Measurements from ENCODE around the gene LMO3.

The LMO3 gene

DNA sequence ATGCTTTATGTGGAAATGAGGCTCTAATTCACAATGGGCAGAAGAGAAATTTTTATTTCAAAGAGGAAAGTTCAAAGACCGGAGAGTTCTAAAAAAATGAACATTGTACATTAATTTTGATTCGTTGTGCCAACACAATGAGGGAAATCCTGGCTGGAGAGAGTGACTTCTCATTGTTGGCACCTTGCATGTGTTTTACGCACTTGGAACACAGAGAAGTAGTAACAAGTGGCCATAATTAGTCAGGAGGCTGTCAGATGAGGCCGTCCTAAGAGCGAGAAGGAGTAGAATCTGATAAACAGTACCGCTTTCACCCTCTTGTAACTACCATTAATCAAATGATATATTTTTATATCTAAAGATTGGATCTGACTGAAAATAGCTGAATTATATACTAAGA is 6.9 kb downstream of the LMO3 start:
- DNase-seq, result no peak

DNA sequence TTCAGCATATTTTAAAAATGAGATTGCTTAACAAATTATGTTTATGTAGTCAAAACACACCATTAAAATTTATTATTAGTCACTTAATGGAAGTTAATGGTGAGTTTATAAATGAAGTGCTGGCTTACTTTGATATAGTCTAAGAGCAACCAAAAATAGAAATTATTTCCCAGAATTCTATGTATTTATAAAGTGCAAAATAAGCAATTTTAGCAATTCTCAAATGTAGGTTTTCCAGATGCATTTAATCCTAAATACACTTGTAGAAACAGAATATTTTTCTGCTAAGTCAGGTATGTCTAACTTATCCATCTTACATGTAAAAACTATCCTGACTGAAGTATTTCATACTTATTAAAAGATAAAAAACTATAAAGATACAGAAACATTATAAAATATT is 11.2 kb downstream of the LMO3 start:
- DNase-seq, result no peak

DNA sequence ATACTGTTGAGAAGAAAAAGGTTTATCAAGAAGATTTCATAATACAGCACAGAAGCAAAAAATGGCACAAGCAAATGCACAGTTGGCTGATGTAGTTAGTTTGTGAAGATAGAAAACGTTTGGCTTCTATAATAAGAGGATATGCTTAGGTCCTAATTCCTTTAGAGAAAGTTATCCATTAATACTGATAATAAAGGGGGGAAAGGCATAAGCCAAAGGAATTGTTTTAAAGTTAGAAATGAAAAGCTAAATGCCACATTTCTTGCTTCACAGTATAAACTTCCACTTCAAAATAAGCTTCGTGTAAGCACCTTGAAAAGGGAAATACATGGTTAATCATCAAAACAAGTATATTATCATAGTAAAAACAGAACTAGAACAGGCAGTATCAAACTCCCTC is 12.4 kb downstream of the LMO3 start:
- no peak for DNase-seq

- no peak for DNase-seq
These were observed 15.3 kb downstream of the LMO3 start for GRCh38 chr12:16590645-16591044.

DNA sequence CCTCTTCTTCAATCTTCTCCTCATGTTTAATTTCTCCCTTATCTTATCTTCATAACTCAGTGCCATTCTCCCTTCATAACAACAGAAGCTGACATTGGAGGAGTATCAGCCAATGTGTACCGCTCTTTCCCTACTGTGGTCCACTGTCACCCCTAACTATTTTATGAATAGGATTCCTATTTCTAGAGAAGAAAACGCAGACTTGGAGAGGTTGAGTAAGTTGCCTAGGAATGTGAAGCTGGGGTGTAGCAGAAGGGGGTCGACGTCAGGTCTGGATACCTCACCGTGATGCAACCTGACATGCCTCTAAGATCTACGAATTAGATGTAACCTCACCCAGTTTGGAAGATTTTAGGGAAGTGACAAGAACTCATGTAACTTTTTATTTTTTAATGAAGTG is 17.1 kb downstream of the LMO3 start:
- DNase-seq, result no peak

DNA sequence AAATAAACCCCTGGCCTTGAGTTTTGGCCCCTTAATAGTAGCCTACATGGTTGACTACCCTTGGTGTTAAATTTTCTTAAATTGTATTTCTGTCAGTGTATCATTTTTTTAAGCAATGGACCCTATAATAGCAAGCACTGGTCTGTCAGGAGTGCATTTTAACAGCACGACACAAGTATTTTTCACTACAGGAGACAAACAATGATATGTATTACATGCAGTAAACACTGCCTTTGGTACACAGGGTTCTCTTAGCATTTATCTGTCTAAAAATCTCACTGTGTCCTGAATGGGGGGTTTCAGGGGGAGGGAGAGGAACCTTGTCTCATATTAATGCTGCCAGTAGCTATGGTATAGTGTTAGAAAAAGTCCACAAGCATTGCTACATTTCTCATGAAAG is 18.4 kb downstream of the LMO3 start:
- DNase-seq, result no peak

DNA sequence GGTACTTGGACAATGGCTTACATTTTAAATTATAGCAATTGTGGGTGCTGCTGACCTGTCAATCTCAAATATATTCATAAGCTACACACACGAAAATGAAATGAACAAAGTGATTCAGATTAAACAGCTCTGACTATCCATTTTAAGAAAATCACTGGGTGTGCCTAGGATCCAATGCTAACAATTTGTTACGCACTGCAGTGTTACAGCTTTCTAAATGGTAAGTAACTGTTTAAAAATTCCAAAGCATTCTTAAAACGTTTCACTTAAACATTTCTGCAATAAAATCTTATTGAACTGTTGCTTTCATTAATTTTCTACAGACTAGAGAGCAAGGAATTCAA is 18.9 kb downstream of the LMO3 start:
- DNase-seq, result no peak

- DNase-seq, result no peak
These were observed 19.4 kb downstream of the LMO3 start for GRCh38 chr12:16586350-16587109.

- no peak for DNase-seq
These were observed 20.2 kb downstream of the LMO3 start for GRCh38 chr12:16585781-16586180.

DNA sequence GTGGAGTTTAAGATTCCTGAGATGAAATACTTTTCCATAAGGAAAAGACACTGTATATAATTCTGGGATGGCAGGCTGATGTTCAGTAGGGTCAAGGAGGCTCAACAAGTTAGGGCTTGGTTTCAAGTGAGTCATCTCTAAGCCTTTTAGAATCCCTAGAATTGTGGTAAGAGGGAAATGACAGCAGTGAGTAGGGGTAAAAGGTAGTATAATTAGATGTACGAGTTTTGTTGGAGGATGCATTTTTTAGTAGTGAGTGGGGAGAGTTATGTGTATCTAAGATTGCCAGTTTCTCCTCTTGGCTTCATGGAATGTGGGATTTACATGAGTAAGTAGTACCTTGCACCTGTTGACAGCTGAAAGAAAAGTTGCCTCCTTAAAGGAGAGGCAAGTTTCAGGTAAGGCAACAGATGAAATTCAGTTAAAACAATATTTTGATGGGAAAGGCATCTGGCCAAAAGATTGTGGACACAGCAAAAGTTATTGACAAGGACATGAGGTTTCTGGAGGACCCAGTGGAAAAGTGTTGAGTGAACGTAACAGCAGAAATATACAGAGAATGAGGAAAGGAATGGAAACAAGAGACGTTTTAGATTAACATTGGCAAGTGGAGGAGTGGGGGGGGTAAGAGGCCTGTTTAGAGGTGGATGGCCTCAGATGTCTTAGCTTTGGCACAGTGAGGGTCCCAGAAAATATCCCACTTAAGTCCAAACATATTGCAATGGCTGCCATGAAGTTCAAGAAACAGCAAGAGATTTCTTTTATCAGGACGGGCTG is 21.8 kb downstream of the LMO3 start:
- no peak for DNase-seq

DNA sequence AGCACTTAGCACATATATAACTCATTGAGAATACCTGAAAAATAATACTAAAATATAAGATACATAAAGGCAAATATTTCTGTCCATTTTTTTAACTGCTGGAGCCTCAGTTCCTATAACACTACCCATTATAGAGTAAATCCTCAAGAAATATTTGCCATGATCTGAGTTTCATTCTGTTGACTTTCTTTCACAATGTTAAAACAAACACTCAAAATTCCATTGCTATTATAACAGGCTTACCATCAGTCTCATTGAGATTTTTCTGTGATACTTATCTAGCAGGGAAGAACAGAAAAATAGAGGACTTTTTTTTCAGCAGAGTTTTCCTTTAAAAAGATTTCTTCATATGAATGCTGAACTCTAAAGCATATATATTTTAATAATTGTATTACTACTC is 24.5 kb downstream of the LMO3 start:
- no peak for DNase-seq

- no peak for DNase-seq
These were observed 26.9 kb downstream of the LMO3 start for GRCh38 chr12:16579041-16579440.

GRCh38 chr12:16573398-16574077 is 32.4 kb downstream of the LMO3 start:
- DNase-seq, result no peak

DNA sequence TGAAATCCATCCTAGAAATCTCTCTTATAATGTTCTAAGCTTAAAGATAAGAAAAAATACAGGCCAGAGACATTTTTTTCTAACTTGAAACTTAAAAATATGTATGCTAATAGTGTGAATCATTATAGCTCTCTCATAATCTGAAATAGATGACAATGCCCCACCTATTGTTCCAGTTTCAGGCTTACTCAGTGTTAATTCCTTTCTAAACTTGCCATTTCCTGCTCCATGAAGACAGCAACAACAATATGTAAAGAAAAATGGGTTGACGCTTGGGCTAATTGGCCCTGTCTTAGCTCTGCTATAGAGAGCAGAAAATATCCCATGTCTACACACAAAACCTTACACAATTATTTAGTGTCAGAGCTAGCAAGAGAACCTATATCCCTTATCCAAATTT is 37.1 kb downstream of the LMO3 start:
- no peak for DNase-seq

DNA sequence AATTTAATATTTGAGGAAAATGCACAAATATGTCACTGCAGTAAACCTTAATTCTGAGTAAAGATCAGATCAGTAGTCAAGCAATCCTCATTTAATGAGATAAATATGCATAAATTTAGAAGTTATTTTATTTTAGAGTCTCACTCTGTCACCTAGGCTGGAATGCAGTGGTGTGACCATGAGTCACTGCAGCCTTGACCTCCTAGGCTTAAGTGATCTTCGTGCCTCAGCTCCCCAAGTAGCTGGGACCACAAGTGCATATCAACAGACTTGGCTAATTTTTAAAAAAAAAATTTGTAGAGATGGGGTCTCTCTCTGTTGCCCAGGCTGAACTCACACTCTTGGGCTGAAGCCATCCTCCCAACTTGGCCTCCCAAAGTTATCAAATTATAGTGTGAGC is 41.3 kb downstream of the LMO3 start:
- no peak for DNase-seq

DNA sequence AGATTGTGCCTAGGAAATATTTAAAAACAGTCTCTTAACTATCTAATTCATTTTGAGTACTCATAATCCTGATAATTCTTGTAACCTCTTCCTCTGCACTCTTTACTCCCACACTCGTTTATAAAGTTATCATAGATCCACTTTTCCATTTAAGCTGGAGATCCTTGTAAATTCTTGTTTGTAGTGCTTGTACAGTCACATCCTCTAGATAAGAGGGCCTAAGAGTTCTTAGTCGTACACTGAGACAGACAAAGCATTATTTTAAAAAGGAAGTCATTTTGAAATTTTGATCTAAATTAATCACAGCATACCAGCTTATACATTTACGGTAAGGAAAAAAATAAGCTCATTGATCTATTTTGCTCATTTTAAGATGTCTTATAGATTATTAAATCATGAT is 42.5 kb downstream of the LMO3 start:
- DNase-seq, result no peak

- no peak for DNase-seq
These were observed 43.0 kb downstream of the LMO3 start for GRCh38 chr12:16562921-16563320.

- DNase-seq, result no peak
These were observed 43.5 kb downstream of the LMO3 start for GRCh38 chr12:16562435-16562834.

DNA sequence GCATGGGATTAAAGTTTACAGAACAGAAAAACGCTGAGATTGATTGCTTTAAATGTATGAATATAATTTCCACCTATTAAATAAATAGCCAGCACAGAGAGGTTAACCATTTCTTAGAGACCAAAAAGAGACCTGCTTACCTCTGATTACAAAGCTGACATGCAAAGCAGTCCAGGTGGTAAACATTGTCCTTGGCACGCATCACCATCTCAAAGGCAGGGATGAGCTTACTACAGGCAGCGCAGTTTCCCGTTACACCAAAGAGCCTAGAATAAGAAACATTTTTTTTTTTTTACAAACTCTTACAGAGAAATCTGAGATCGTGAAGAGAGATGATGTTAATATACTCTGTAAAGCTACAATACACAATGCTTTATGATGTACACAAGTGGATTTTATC is 45.7 kb downstream of the LMO3 start:
- no peak for DNase-seq

- no peak for DNase-seq
These were observed 50.3 kb downstream of the LMO3 start for GRCh38 chr12:16555630-16556029.

DNA sequence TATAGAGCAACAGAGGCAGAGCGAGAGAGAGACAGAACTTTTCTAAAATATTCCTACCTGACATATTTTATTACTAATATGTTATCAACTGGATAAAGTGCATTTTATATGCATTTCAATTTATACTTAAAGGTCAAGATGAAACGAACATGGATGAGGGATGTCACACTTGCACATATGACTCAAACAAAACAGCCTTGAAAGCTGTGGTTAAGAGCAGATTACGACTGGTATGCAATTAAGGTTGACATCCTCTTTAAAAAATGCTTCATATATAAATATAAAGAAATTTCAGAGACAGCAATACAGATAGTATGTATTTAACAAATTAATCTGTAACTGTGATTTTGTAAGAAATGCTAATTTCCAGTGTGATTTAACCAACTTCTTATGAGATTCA is 52.5 kb downstream of the LMO3 start:
- DNase-seq, result no peak

DNA sequence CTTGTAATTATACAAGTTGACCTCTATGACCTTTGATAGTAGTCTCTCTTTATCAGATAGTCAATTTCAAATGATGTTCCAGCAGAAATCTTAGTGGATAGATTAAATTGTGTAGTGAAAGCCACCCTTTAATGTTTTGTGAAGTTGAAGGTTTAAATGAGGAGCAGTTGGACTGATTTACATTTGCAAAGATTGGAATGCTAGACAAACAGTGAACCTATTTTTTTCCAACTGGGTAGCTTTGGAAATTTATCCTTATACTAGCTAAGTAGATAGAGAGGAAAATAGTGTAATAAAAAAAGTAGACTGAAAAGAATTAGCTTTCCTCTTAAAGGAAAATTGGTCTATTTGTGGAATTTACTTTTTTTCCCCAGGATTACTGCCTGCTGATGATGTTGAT is 53.7 kb downstream of the LMO3 start:
- no peak for DNase-seq

DNA sequence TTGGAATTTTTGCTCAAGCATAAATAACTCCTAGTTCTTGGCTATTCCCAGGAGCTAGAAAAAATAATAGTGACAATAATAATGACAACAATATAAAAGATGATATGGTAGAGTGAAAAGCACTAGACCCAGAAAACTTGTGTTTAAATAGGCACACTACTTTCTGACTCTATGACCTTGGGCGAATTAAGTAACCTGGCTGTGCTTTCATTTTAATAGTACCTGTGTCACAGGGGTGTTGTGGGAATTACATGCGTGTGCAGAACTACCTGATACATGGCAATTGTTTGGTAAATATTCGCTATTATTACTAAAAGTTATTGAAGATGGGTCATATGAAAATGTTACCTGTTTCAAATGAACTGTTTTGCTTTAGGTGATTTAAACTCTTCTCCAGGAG is 60.1 kb downstream of the LMO3 start:
- no peak for DNase-seq

DNA sequence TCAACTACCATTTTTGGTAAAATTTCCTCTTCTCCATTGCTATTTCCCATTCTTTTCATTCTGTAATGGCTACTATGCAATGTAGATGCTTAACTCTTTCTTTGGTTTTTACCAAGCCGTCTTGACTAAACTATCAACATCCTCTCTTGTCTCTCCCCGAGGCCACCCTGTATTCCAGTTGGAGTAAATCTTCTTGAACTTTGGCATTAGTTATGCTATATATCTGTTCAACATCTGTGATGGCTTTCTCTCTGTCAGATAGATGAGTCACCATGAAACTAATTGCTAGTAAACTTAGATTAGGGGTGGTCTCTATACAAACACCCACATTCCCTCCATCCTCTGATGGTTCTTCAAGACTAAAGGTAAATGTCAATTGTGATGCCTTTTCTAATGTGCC is 63.4 kb downstream of the LMO3 start:
- DNase-seq, result no peak

Data from DMS153 (cell line).